H1 (cell line): ENCODE data around the gene NXT1.
A peak's percentile ranks its signal among the peaks of the same experiment; 100 is the strongest.

Experiments used
- BACH1 ChIP-seq: IDR thresholded peaks from 2 replicates; pipeline ENCODE4 v1.6.1; 2012; ENCODE audit warnings: low read length, improper control_type of control experiment
- EGR1 ChIP-seq: IDR thresholded peaks from 2 replicates; pipeline ENCODE4 v1.6.1; 2011; ENCODE audit warnings: low read depth, low read length, borderline replicate concordance
- EP300 ChIP-seq, 2 experiments: IDR thresholded peaks; 1 replicate in 1 of 2; 2 replicates in 1 of 2; pipeline ENCODE4 v1.6.1; 2011 to 2012; ENCODE audit warnings: low read depth in 2 of 2, low read length in 2 of 2, mild to moderate bottlenecking in 2 of 2, borderline replicate concordance in 1 of 2, inconsistent platforms in 1 of 2, moderate library complexity in 1 of 2
- EZH2 ChIP-seq: fragments of 200-600 bp; sonication (generic); IDR thresholded peaks from 2 replicates; pipeline ENCODE4 v1.7.1; 2012; ENCODE audit warnings: low read depth, mild to moderate bottlenecking, moderate library complexity, low read length, inconsistent platforms; ENCODE audit not compliant: severe bottlenecking
- HDAC2 ChIP-seq, 2 experiments: fragments of 300-600 bp in 1 of 2; sonication (generic) in 1 of 2; IDR thresholded peaks; 2 replicates each; pipeline ENCODE4 v1.6.1; 2011 to 2012; ENCODE audit warnings: low read depth in 2 of 2, low read length in 2 of 2, mild to moderate bottlenecking in 2 of 2, moderate library complexity in 2 of 2, borderline replicate concordance in 1 of 2, inconsistent platforms in 1 of 2
- KDM5A ChIP-seq: fragments of 200-600 bp; IDR thresholded peaks from 2 replicates; pipeline ENCODE4 v1.7.1; 2012; ENCODE audit warnings: mild to moderate bottlenecking, low read length, inconsistent platforms, mixed read lengths
- POLR2A ChIP-seq, 2 experiments: IDR thresholded peaks; 1 replicate in 1 of 2; 2 replicates in 1 of 2; pipeline ENCODE4 v1.6.1; 2011; ENCODE audit warnings: low read depth in 2 of 2, low read length in 2 of 2, mild to moderate bottlenecking in 2 of 2; ENCODE audit errors: control extremely low read depth in 1 of 2
- POLR2AphosphoS5 ChIP-seq: IDR thresholded peaks from 2 replicates; pipeline ENCODE4 v1.6.1; 2011; ENCODE audit warnings: low read depth, low read length
- SIN3A ChIP-seq, 2 experiments: IDR thresholded peaks in 1 of 2; conservative IDR thresholded peaks in 1 of 2; 2 replicates each; pipeline ENCODE4 v1.6.1; 2011 to 2012; ENCODE audit warnings: low read length in 2 of 2, improper control_type of control experiment in 1 of 2, low read depth in 1 of 2, mild to moderate bottlenecking in 1 of 2
- TBP ChIP-seq: IDR thresholded peaks from 2 replicates; pipeline ENCODE4 v1.6.1; 2011; ENCODE audit warnings: low read depth, low read length, improper control_type of control experiment
- TF ChIP-seq, protein P1 (sequence below), 3 experiments: IDR thresholded peaks; 1 replicate in 2 of 3; 2 replicates in 1 of 3; pipeline versions ENCODE4 v1.5.1 to v1.6.1; 2011; ENCODE audit warnings: low read length in 3 of 3, mild to moderate bottlenecking in 3 of 3, inconsistent platforms in 2 of 3, low read depth in 1 of 3, moderate library complexity in 1 of 3; ENCODE audit not compliant: insufficient read depth in 1 of 3; ENCODE audit errors: control extremely low read depth in 1 of 3

- no peak for TF ChIP-seq KDM5A
- no peak for TF ChIP-seq POLR2AphosphoS5
- TF ChIP-seq BACH1 = no peak
- no peak for TF ChIP-seq POLR2A (IDR thresholded peaks at IDR 0.05; ENCODE audit: control extremely low read depth in 1 of 2, low read depth in 2 of 2, low read length in 2 of 2)
- TF ChIP-seq, protein P1, sequence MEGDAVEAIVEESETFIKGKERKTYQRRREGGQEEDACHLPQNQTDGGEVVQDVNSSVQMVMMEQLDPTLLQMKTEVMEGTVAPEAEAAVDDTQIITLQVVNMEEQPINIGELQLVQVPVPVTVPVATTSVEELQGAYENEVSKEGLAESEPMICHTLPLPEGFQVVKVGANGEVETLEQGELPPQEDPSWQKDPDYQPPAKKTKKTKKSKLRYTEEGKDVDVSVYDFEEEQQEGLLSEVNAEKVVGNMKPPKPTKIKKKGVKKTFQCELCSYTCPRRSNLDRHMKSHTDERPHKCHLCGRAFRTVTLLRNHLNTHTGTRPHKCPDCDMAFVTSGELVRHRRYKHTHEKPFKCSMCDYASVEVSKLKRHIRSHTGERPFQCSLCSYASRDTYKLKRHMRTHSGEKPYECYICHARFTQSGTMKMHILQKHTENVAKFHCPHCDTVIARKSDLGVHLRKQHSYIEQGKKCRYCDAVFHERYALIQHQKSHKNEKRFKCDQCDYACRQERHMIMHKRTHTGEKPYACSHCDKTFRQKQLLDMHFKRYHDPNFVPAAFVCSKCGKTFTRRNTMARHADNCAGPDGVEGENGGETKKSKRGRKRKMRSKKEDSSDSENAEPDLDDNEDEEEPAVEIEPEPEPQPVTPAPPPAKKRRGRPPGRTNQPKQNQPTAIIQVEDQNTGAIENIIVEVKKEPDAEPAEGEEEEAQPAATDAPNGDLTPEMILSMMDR (IDR thresholded peaks at IDR 0.05; ENCODE audit: control extremely low read depth in 1 of 3, insufficient read depth in 1 of 3, low read depth in 1 of 3, low read length in 3 of 3) = peak in 1 of 3 experiments; percentile 55; a peak in 2 of 4 replicates
- no peak for TF ChIP-seq EP300 (IDR thresholded peaks at IDR 0.05; ENCODE audit: borderline replicate concordance in 1 of 2, low read depth in 2 of 2, low read length in 2 of 2)
- no peak for TF ChIP-seq HDAC2 (IDR thresholded peaks at IDR 0.05; ENCODE audit: borderline replicate concordance in 1 of 2, low read depth in 2 of 2, low read length in 2 of 2)
- no peak for TF ChIP-seq EZH2
- no peak for TF ChIP-seq TBP
- no peak for TF ChIP-seq EGR1
- no peak for TF ChIP-seq SIN3A (conservative IDR thresholded peaks at IDR 0.05 in 1 of 2, IDR thresholded peaks at IDR 0.05 in 1 of 2; ENCODE audit: low read depth in 1 of 2, low read length in 2 of 2)
Measured at GRCh38 chr20:23320317-23320716, 30.3 kb upstream of the NXT1 start.
